GM19452 (cell line): ENCODE measurements around the gene RAB41.
"Not testable (repeated sequence)": the region's sequence is repeated elsewhere in the genome, so short reads cannot be mapped to it uniquely, and the experiment has no call there.

Source experiments
- ATAC-seq: cut with Tn5 transposase; IDR thresholded peaks from one replicate; pipeline ENCODE4 v1.9.1; 2021; ENCODE audit not compliant: unreplicated experiment

The RAB41 gene

DNA sequence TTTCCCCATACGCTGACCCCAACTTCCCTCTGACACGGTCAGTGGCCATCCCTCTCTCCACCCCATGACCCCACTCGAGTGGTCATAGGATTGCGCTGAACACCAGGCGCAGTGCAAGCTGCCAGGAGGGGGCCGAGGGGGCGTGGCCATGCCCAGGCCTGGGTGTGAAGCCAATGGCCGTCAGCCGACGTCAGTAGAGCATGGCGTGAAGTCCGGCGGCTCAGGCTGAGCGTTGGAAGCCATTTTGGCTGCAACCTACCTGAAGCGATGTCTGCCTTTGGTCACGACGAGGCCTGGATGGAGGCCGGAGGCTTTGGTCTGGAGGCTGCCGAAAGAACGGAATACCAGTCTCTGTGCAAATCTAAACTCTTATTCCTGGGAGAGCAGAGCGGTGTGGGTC, at the start of gene RAB41:
RAB41 (plus strand) TSS at position 222 of the 400 bp plus-strand sequence; CDS start at position 268, 46 bp downstream.
- ATAC-seq = no peak

DNA sequence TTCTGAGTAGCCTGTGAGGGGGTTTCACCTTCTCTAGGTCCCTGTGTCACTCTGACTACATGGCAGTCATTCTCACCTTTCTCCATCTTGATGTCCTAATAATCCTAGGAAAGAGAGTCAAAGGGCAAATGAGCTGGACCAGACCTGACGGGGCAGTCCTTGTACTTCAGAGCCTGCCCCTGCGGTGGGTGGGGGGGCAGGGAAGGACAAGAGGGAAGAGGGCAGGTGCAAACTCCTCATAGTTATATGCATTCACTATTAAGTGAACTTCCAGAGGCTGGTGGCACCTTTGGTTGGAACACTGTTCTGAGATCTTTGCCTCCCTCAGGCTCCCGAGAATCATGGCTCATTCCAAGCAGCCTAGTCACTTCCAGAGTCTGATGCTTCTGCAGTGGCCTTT, 47.6 kb upstream of the RAB41 start, which contains the start of gene AWAT1:
AWAT1 (plus strand) TSS at position 301 of the 400 bp plus-strand sequence; CDS start at position 342, 41 bp downstream.
- ATAC-seq = no peak

GRCh38 chrX:70240751-70241150, 41.2 kb upstream of the RAB41 start:
- no peak for ATAC-seq

GRCh38 chrX:70241501-70241900, 40.5 kb upstream of the RAB41 start:
- ATAC-seq = no peak

DNA sequence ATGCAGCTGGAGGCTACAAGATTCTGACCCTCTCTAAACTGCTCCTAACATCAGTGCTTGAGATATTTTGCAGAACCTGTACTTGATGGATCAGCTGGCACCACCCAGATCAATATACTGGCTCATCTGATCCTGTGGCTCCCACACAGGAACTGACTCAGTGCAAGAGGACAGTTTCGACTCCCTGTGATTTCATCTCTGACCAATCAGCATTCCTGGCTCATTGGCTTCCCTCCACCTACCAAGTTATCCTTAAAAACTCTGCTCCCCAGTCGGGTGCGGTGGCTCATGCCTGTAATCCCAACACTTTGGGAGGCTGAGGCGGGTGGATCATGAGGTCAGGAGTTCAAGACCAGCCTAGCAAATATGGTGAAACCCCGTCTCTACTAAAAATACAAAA, 38.4 kb upstream of the RAB41 start:
- ATAC-seq = not testable (repeated sequence)

GRCh38 chrX:70244881-70245280, 37.1 kb upstream of the RAB41 start:
- ATAC-seq = no peak

DNA sequence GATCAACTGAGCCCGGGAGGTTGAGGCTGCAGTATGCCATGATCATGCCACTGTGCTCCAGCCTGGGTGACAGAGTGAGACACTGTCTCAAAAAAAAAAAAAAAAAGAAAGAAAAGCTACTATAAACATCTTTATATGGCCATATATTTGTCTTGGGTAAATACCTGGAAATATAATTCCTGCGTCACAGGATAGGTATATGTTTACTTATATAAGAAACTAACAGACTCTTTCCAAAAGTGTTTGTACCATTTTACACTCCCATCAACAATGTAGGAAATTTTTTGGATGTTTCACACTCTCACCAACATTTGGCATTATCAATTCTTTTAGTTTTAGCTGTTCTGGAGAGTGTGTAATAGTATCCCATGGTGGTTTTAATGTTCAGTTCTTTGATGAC, 34.7 kb upstream of the RAB41 start:
- no peak for ATAC-seq

- ATAC-seq = no peak
These were observed 29.5 kb upstream of the RAB41 start for GRCh38 chrX:70252491-70252890.

DNA sequence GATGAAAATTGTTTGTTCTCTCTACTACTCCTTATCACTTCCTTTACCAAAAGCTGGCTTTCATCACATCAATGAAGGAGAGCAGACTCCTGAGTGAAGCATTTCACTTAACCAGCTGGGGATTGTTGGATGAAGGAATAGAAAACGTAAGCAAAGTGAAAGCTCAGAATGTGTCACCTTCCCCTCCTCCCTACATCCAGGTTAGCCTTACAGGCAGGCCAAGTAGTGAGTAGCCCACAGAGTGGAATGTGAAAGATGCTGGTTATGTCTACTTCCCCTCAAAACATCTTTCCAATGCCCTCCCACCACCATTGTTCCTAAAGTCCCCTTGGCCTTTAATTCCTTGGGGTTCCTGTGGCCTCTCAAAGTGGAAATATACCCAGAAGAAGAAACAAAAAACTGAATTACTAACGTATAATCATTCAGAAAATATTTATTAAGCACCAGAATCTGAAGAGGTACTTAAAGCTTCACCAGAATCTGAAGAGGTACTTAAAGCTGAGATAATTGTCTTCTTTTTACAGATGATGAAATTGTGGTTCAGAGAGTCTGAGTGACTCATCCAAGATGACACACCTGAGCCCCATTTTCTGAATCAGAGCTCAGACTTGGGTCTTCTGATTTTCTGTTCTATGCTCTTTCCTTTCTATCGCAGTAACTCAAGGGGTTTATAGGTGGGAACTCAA, 28.5 kb upstream of the RAB41 start:
- no peak for ATAC-seq

DNA sequence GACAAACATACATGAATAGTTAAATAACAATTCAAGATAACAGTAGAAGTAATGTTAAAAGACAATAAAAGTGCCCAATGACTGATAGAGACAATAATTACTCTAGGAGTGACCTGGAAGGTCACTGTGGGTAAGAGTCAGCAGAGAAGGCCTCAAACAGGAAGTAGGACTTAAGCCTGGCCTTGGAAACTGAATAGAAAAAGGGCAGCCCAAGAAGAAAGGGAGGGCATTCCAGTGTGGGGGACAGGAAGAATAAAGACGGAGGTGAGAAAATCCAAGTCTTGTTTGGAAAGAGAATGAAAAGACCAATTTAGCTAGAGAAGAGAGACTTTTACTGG, 27.9 kb upstream of the RAB41 start:
- ATAC-seq = no peak

GRCh38 chrX:70254909-70255308, 27.1 kb upstream of the RAB41 start:
- ATAC-seq = no peak

DNA sequence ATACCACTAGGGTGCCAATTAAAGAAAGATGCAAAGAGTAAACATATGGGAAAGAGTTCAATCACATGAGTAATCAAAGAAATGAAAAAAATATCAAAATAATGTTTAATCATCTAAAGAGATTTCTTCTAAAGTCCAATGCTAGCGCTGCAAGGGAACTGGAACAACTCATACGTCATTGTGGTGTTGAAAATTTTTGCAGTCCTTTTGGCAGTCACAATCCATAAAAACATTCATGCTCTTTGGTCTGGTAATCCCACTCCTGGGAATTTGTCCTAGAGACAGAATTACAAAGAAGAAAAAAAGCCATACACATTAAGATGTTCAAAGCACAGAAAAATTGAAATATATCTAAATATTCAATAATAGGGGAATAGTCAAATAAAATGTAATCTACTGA, 26.5 kb upstream of the RAB41 start:
- no peak for ATAC-seq

GRCh38 chrX:70257423-70258288, 24.3 kb upstream of the RAB41 start:
- no peak for ATAC-seq

DNA sequence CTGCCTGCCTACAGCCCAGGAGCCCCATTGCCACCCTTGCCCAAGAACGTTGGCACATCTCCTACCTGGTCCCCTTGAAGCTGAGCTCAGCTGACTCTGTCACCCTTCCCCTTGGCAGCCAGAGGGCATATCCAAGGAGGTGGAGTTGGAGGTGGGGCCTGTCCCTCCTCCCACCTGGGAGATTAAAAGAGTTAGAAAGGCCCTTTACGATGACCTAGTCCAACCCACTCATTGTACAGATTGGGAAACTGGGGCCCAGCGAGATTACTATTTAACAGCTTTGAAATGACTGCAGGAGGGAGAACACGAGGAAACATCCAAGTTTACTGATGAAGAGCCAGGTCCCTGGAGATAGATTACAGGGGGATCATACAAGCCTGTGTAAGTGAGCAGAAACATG, 21.9 kb upstream of the RAB41 start, which contains the start of gene P2RY4:
P2RY4 (minus strand) TSS at position 101 of the 400 bp plus-strand sequence. CDS start 580 bp downstream, outside the sequence.
- ATAC-seq = no peak

DNA sequence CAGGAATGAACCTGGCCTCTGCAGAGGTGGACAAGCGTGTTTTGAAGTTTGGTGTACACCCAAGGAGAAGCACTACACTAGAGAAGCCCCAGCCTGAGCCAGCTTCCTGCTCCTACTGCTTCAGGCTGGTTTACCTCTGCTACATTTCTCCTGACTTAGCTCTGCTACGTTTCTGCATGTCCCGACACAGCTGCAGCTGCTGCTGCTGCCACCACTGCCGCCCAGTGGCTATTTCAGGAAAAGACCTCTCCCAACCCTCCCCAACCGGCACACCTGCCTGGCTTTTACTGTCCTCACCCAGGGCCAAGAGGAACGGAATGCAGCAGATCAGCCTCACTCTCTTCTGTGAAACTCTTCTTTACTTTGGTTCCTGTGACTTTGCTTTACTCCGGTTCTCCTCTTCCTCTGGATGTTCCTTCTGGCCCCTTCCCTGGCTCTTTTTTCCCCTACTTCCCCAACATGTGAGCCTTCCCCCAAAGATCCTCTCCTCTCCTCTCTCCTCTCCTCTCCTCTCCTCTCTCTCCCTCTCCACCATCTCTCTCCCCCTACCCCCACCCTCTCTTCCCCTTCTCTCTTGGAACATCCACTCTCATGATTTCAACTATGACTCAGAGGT, 18.9 kb upstream of the RAB41 start:
- no peak for ATAC-seq

DNA sequence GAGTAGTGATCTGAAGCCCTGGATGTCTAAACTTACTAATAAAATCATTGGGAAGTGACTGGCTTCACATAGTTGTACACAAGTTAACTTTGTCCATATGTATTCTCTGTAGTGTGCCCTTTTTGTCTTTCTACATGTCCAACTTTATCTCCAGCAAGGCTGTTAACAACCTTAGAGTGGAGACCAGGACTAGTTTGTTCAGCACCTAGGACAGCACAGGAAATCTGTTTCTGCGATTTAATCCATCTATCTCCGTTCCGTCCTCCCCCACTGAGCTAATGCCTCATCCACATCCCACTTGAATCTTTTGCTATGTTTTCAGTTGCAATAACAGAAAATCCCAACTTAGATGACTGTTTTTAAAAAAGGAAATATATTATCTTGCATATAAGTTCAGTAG, 17.2 kb upstream of the RAB41 start:
- no peak for ATAC-seq

GRCh38 chrX:70268034-70268433, 13.9 kb upstream of the RAB41 start, which contains the start of gene ARR3:
Gene ARR3, plus strand, starts transcription at chrX:70268334. Its CDS starts 1,052 bp downstream, at chrX:70269386.
- ATAC-seq = no peak

- ATAC-seq = not testable (repeated sequence)
These were observed 7.9 kb upstream of the RAB41 start for GRCh38 chrX:70274029-70274428.

- no peak for ATAC-seq
These were observed 2.9 kb upstream of the RAB41 start for GRCh38 chrX:70279081-70279480.

DNA sequence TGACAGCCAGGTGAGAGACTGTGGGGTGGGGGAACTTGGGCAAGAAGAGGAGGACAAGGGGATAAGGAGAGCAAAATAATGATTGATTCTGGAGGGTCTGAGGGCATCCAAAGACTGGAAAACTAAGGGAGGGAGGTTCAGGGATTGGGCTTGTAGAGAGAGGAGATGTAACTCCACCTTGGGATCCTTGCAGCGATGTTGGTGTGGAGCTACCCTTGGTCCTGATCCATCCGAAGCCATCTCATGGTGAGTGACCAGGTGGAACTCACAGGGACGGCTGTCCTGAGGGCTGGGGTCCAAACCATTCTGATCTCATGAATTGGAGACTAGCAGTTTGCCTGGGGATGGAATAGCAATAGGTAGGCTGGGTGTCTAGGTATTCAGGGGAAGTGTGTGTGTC, 1.4 kb upstream of the RAB41 start:
- no peak for ATAC-seq

- ATAC-seq = no peak
These were observed 7.3 kb downstream of the RAB41 start for GRCh38 chrX:70289168-70289792.
